ENCODE data around the gene ITGAX. TPM values are rescaled to one million over a fixed set of nuclear protein-coding genes. Genes with fewer than 3 reads are reported as not detected.

The ITGAX gene
- total RNA-seq, 1 donor from 2014 or later: not detected

- H3K4me1 Mint-ChIP-seq: no peaks in the 10 kb centered on the region
- no peak for TF ChIP-seq CTCF (IDR thresholded peaks at IDR 0.05; ENCODE audit: unreplicated experiment)
- H3K9me3 Mint-ChIP-seq: no peaks in the 10 kb centered on the region
- no peak for DNase-seq (ENCODE audit: low spot score in 2 of 2, unreplicated experiment in 2 of 2)
- no peak overlapping the region for H3K4me3 Mint-ChIP-seq
- peaks cover 55% of the 10 kb centered on the region for H3K27me3 Mint-ChIP-seq (ENCODE audit: low read depth)
- H3K36me3 Mint-ChIP-seq: no peaks in the 10 kb centered on the region
- no peak overlapping the region for H3K27ac Mint-ChIP-seq
Observed at GRCh38 chr16:31411024-31411844, 56.3 kb downstream of the ITGAX start.

GRCh38 chr16:31412750-31413149 lies 57.8 kb downstream of the ITGAX start:
- no peak overlapping the region for H3K27ac Mint-ChIP-seq
- no peak for TF ChIP-seq CTCF (IDR thresholded peaks at IDR 0.05; ENCODE audit: unreplicated experiment)

GRCh38 chr16:31413381-31413780 lies 58.4 kb downstream of the ITGAX start:
- Mint-ChIP-seq H3K4me3 (no peak overlapping the region), H3K4me1 (no peaks in the 10 kb centered on the region), H3K27me3 (ENCODE audit: low read depth) (peaks cover 51% of the 10 kb centered on the region), H3K9me3 (peaks cover 4% of the 10 kb centered on the region), H3K36me3 (no peaks in the 10 kb centered on the region), H3K27ac (no peak overlapping the region)
- DNase-seq (ENCODE audit: low spot score in 2 of 2, unreplicated experiment in 2 of 2): no peak
- TF ChIP-seq CTCF (IDR thresholded peaks at IDR 0.05; ENCODE audit: unreplicated experiment): no peak

More at GRCh38 chr16:31412750-31413149, 57.8 kb downstream of the ITGAX start:
- Mint-ChIP-seq H3K4me3 (no peak overlapping the region), H3K27me3 (ENCODE audit: low read depth) (peaks cover 50% of the 10 kb centered on the region), H3K9me3 (no peaks in the 10 kb centered on the region), H3K36me3 (no peaks in the 10 kb centered on the region), H3K4me1 (no peaks in the 10 kb centered on the region)
- DNase-seq (ENCODE audit: low spot score in 2 of 2, unreplicated experiment in 2 of 2): no peak

- no peaks in the 10 kb centered on the region for H3K4me1 Mint-ChIP-seq
- no peak overlapping the region for H3K27ac Mint-ChIP-seq
- TF ChIP-seq CTCF (IDR thresholded peaks at IDR 0.05; ENCODE audit: unreplicated experiment): no peak
- no peak overlapping the region for H3K4me3 Mint-ChIP-seq
- H3K27me3 Mint-ChIP-seq (ENCODE audit: low read depth): peaks cover 50% of the 10 kb centered on the region
- H3K9me3 Mint-ChIP-seq: peaks cover 4% of the 10 kb centered on the region
- H3K36me3 Mint-ChIP-seq: no peaks in the 10 kb centered on the region
- DNase-seq (ENCODE audit: low spot score in 2 of 2, unreplicated experiment in 2 of 2): no peak
Observed at GRCh38 chr16:31413943-31414342, 59.0 kb downstream of the ITGAX start.

GRCh38 chr16:31414706-31415105 lies 59.7 kb downstream of the ITGAX start:
- Mint-ChIP-seq H3K27ac (no peak overlapping the region), H3K36me3 (no peaks in the 10 kb centered on the region), H3K4me1 (no peaks in the 10 kb centered on the region), H3K4me3 (no peak overlapping the region), H3K9me3 (peaks cover 4% of the 10 kb centered on the region), H3K27me3 (ENCODE audit: low read depth) (peaks cover 44% of the 10 kb centered on the region)
- TF ChIP-seq CTCF (IDR thresholded peaks at IDR 0.05; ENCODE audit: unreplicated experiment): no peak
- DNase-seq (ENCODE audit: low spot score in 2 of 2, unreplicated experiment in 2 of 2): no peak
